ENCODE data around the gene LTK. TPM values are rescaled to one million over a fixed set of nuclear protein-coding genes. Genes with fewer than 3 reads are reported as not detected.

LTK gene
- total RNA-seq, 1 experiment from 2014 or later: 4.3 TPM

DNA sequence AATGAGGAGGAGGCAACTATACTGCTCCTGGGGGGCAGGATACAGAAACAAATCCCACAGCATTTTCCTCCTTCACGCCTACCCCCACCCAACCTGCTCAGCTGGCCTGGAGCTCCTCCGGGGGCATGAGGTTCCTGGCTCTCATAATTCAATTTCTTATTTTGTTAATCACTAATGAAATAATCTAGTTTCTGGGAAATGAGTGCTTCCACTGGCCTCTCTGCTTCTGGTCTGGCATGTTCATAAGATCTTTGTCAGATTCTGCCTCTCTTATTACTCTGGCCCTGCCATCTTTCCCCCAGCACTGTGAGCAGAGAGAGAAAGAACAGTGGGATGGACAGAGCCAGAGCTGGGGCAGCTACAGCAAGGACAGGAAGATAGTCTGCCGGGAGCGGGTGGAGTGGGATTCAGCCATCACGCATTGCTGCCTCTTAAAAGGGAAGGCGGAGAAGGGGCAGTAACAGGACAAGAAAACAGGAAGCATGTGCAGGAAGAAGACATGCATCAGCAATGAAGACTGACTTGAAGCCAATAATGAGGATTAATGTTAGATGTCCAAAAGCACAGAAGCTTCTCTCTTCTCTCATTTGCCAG, 16.8 kb upstream of the LTK start:
- DNase-seq (ENCODE audit: low spot score): no peak

DNA sequence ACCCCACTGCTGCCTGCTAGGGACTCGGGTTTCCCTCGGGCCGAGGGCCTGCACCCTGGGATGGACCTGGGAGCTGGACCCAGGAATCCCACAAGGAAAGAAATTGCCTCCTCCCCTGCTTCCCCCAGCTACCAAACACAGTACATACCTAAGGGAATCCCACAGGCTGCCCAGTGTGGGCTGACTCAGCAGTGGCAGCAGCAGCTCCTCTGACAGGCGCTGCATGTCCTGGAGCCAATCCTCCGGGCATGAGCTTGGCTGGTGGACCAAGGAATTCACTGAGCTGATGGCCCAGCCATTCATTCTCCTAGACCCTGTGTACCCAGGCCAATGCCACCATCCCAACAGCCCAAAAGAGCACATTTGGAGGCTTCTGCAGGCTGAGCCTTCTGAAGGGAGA, 9.5 kb upstream of the LTK start:
- peak; percentile 11 for DNase-seq (ENCODE audit: low spot score)

DNA sequence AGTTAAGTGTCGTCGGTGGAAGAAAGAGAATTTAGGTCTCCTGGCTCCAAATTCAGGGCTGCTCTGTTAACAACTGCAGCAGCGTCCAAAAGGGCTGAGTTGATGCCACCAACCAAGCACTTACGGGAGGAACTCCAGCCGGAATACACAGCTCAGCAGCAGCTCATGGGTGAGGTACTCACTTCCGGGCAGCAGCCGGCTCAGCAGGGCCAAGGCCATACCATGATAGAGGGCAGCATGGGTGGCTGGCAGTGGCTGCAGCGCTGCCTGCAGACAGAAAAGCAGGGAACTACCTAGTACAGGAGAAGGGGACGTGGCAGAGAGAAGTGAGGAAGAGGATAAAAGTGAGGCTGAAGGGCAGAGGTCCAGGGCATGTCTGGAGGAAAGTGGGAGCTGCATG, 8.0 kb upstream of the LTK start:
- DNase-seq (ENCODE audit: low spot score): no peak

DNA sequence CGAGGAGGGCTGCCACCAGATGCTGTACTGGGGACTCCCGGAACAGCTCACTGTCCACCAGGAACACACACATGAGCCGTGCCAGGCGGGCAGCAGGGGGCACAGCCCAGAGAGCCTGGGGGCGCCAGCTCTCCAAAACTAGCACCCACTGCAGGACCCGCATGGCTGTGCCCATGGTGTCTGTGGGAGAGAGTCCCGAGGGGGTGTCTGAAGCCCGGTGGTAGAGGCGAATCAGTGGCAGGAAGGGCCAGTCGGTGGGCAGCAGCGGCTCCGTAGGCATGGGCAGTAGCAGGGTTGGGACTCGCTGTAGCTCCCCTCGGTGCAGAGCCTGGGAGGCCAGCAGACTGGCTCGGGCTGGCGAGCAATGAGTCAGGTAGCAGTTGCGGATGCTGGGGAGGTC, 7.0 kb upstream of the LTK start:
- DNase-seq (ENCODE audit: low spot score): no peak

DNA sequence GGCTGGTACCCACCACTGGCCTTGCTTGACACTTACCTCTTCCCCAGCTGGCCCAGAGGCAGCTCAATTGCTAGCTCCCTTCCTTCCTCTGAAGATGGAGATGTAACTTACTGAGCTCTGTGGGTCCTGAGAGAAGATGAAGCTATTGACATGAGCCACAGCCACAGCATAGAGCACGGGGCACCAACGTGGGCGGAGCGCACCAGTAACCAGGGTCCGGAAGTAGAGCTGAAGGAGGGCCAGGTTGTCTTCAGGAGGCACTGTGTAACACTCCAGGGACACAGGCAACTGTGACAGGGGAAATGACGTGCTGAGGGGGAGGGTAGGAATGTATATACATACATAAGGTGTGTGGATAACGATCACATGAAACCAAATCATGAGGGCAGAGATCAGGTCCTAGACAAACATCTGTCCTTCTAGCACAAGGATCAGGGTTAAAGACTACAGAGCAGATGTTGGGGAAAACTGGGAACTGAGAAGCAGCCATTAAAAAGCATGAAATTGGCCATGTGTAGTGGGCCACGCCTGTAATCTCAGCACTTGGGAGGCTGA, 4.3 kb upstream of the LTK start:
- DNase-seq (ENCODE audit: low spot score): no peak

DNA sequence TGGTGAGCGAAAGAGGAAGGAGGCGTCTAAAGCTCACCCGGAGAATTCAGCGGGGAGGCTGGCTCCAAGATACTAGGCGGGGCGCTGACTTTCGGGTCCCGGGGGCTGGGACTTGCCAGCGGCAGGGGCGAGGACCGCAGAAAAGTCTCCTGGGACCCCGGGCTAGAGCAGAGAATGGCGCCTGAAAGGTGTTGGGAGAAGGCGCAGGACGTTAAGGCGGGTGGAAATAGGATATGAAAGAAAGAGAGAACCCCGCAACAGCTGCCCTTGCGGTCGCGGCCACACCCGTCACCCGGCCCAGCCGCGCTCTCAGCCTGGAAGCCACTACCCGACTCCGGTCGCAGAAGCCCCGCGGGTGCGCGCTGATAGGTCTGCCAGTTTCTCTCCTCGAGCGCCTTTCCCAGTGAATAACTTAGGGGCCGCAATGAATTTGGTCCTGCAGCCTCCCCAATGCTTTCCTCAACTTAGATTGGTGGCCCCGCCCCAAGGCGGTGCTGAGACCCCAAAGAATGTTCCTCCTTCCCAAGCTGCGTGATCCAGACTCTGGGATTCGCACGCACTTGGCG, 604 bp downstream of the LTK start:
- no peak for DNase-seq (ENCODE audit: low spot score)

DNA sequence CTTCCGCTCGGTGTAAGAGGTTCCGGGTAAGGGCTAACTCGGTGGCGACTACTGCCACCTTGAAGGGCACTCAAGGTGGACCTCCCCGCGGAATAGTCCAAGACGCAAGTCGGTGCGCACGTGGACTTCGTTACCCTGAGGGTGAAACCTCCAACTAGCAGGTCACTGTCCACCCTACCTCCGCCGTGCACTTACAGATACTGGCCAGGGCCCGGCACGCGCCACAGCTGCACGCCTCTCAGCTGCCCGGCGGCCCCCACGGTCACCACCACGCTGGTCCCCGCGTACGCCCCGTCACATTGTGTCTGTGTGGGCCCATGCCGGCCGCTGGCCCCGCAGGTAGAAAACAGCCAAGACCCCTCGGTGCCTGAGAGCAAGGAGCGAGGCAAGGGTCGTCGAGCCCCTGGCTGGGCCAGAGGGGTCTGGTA, 1.1 kb downstream of the LTK start:
- DNase-seq (ENCODE audit: low spot score): no peak

DNA sequence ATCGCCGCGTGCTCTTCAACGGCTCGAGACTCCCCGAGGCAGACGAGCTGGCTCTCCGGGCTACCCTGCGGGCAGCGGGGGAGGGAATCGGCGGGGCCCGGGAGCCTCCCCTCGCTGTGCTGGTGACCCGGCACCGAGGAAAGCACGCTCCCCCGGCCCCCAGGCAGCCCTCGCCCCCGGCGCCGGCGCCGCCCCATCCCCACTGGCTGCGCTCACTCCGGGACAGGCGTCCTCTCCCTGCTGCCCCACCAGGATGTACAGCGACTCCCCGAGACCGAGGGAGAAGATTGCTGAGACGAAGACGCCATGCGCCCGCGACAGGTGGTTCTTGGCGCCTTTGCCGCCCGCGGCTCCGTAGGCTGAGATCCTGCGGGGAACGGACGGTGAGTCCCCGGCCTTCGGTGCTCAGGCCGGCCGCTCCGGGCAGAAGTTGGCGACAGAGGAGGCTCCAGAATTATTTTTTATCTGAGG, 1.7 kb downstream of the LTK start:
- no peak for DNase-seq (ENCODE audit: low spot score)

DNA sequence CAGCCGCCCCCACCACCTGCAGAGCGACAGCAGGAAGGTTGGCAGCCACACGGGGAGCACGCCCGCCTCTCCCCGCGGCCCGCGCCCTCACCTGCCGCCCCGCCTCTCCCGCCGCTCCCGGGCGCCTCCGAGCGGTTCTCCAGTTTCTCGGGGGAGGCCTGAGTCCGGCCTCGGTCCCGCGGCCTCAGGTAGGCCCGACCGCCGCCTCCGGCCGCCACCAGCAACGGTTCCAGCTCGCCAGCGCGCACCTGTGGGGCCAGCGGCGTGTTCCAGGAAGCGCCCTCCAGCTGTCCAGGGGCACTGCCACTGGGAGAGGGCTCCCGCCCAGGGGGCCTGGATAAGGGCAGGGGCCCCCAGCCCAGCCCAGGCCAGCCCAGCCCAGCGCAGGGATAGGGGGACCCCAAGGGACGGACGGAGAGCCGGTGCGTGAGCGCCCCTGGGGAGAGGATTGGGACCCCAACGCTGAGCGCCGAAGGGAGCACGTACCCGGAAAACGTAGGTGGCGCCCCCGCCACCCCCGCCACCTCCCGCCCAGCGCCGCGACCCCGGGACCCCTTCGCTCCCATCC, 2.2 kb downstream of the LTK start:
- DNase-seq (ENCODE audit: low spot score): no peak

DNA sequence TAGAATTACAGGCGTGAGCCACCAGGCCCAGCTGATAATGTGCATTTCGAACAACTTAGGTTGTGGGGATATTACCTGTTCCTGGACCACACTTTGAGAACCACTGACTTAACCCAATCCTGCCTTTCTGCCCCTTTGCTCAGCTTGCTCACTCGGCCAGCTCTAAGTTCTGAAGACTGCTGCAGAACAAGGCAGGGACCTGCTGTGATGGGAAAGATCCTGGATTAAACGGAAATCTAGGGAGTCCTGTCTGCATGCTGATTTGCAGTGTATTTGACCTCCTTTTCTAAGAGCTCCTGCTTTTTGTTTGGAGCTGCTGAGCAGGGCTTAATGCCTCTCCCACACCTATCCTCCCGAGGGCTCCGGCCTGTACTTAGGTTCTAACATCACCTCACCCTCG, 2.9 kb downstream of the LTK start:
- DNase-seq (ENCODE audit: low spot score): no peak

DNA sequence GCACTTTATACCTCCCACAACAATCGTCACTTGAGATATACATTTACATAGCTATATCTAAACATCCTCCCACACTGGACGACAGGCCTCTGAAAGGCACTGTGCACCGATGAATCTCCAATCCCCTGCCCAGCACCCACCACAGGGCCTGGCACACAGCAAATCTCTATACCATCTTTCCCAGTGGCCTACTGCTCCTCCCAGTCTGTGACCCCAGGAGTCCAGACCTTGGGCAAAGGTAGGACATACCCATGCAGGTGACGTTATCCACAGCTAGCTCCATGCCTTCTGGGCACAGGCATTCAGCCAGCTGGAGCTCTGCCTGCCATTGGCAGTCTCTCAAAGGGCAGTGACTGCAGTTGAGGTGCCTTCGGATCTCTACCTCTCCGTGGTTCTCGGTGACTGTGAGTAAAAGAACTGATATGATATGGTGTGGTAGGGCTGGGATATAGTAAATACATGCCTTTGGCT, 5.8 kb downstream of the LTK start:
- peak; percentile 14 for DNase-seq (ENCODE audit: low spot score)

DNA sequence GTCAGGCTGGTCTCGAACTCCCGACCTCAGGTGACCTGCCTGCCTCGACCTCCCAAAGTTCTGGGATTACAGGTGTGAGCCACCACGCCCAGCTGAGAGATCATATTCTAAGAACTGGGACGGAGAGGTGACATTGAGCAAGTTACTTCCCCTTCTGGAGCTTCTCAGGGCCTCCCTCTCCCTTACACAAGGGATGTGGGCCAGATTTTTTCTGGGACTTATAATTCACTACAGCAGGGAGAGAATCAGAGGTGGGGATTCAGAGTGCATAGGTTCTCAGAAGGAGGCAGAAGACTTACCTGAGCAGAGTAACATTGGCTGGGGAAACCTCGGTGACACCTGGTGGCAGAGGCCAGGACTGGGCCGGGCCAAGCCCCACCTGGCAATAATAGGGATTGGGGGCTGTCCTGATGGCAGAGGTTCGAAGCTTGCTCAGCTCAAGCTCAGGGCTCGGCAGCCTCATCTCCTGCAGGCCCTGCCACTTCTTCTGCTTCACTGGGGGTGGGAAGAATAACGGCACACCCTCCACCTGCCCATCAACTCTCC, 6.8 kb downstream of the LTK start:
- no peak for DNase-seq (ENCODE audit: low spot score)

DNA sequence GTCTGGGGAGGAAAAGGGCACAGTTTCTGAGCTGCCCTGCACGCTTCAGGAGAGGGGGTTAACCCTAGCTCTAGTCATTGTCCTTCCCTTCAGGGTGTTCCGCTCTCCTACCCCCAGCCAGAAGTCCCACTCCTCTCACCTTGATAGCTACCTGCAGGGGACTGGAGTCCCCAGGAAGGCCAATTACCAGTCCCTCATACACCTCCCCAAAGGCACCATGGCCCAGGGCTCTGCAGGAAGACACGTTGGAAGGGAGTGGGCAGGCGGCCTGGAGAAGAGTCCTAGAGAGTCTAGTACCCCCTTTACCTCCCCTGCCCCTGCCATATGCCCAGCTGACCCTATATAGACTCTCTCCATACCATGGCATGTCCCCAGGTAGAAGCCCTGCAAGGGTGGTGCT, 7.9 kb downstream of the LTK start:
- no peak for DNase-seq (ENCODE audit: low spot score)

DNA sequence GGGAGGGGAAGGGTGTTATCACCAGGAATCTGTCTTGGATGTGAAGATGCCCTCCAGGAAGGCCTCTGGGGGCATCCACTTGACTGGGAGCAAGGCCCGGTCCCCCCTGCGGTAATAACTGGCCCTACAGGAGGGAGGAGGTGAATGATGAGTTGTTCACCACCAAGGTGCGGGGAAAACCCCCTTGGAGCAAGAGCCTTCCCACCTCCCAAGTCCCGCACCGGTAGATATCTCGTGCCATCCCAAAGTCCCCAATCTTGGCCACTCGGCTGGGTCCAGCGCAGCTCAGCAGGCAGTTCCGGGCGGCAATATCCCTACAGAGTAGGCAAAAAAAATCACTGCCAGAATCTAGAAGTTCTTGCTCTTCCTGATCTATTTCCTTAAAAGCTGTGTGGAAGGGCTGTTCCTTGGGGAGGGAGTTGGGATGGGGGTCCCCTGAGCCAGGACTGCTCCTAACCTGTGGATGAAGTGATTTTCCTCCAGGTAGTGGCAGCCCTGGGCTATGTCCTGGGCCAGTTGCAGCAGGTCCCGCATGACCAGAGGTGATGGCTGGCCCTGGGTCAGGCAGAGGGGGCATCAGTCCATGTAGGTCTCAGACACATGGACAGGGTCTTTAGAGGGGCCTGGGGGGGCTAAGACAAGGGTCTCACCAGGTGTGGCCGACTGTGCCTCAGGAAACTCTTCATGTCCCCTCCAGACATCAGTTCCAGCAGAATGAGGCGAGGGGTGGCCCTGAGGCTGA, 8.7 kb downstream of the LTK start:
- DNase-seq (ENCODE audit: low spot score): no peak

DNA sequence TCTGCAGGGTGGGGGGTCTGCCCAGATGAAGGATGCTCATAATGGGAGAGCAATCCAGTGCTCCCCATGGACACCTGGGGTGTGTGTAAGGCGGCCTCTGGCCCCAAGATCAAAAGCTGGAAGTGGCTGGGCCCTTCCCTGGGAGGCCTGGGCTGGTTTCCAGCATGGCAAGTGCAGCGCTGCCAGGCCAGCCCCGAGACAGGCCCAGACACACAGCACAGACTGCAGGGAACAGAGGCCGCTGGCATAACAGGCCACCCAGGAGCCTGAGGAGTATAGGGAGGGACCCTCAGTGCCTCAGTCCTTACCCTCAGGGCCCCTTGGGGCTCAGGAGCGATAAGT, 10.0 kb downstream of the LTK start:
- no peak for DNase-seq (ENCODE audit: low spot score)

DNA sequence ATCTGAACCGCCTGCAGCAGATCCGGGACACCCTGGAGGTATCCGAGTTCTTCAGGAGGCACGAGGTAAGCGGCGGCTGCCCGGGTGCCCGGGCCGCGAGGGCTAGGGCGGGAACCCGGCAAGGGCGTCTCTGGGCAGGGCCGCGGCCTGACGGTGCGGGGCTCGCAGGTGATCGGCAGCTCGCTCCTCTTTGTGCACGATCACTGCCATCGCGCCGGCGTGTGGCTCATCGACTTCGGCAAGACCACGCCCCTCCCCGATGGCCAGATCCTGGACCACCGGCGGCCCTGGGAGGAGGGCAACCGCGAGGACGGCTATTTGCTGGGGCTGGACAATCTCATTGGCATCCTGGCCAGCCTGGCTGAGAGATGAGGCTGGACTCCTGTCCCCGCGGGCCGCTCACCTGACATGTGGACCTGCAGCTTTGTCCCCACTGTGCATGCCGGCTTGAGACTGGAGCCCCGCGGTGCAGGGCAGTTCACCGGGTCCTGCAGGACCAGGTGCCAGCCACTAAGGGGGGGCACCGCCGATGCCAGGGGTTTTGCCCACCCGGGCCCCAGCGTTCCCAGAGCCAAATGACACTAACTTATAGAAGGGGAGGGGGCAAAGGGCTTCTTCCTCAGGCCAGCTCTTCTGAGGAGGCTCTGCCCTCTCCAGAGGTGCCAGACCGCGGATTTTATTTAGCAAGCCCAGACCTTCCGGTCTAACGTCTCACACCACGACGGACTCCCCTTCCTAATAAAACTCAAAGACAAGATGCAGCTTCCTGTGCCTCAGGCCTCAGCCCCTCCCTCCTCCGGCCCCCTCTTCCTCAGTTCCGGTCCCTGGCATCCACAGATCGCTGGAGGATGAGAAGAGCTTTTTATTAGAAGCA, 10.6 kb downstream of the LTK start:
- DNase-seq (ENCODE audit: low spot score): no peak

DNA sequence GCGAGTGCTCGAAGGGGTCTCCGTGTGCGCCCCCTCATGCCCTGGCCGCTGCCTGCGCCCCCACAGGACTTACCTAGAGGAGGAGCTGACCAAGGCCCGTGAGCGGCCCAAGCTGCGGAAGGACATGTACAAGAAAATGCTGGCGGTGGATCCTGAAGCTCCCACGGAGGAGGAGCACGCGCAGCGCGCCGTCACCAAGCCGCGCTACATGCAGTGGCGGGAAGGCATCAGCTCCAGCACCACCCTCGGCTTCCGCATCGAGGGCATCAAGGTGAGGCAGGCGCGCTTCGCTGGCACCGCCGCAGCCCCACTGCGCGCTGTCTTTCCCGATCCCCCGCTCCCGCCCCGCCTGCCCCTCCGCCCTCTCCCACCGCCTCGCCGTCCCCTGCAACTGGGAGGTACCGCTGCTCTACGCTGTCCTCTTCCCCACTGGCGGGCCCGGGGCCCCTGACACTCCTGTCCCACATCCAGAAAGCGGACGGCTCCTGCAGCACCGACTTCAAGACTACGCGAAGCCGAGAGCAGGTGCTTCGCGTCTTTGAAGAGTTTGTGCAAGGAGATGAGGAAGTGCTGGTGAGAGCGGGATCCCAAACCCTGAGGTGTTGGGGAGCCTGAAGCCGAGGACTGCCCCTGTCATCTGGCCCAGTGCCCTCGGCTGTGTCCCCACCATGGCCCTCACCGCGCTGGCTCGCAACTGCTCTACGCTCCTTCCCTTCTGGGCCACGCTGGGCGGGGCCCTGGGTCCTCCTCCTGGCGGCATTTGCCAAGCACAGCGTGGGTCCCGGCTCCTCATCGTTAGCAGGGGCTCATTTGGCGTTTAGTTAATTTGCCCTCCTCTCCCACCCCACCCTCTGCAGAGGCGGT, 11.5 kb downstream of the LTK start:
- no peak for DNase-seq (ENCODE audit: low spot score)

DNA sequence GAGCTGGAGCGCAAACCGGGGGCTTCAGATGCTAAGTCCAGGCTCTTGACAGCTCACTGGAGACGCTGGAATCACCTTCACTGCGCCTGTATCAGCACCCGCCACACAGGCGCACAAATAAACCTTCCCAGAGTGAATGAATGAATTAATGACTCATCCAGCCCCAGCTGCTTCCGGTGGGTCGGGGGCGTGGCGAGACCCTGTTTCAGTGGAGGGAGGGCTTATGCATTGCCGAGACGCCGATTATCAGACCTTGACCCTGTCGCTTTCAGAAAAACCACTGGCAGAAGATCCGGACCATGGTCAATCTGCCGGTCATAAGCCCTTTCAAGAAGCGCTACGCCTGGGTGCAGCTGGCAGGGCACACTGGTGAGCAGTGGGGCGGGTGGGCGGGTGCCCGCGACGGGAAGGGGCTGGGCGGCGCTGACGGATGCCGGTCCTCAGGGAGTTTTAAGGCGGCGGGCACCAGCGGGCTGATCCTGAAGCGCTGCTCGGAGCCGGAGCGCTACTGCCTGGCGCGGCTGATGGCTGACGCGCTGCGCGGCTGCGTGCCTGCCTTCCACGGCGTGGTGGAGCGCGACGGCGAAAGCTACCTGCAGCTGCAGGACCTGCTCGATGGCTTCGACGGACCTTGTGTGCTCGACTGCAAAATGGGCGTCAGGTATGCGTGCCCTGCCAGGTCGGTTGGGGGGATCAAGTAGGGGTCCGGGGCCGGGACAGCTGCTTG, 12.3 kb downstream of the LTK start:
- DNase-seq (ENCODE audit: low spot score): no peak

DNA sequence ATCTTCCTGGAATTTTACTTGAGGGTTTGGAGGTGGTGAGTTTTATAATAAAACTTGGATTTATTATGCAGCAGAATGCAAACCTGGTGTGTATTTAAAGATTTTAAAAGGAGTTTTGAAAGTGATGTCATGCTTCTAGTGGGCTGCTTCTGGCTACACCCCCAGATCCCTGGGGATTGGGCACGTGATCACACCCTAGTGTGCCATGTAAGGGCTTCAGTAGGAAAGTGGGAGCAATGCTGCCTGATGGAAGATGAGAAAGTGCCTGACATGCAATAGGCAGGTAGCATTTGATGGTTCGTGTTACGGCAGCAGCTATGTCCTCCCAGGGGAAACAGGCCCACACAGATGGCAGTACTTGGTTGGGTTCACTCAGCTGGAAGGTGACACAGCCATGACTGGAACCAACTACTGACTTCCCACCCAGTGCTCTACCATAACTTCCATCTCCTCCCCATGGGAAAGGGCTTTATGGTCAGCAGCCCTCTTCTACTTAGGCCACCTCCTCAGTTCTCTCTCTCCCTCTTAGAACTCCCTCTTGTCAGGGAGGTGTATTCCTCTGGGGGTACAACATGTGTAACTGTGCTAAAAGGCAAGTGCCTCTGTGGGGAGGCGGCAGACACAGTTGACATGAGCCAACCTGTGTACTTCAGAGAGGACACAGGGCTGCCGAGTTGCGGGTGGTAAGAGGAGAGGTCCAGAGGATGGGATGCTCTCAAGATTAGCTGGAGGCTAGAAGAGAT, 14.3 kb downstream of the LTK start:
- DNase-seq (ENCODE audit: low spot score): peak; percentile 10
